ENCODE results near the gene TRABD2B.

DNA sequence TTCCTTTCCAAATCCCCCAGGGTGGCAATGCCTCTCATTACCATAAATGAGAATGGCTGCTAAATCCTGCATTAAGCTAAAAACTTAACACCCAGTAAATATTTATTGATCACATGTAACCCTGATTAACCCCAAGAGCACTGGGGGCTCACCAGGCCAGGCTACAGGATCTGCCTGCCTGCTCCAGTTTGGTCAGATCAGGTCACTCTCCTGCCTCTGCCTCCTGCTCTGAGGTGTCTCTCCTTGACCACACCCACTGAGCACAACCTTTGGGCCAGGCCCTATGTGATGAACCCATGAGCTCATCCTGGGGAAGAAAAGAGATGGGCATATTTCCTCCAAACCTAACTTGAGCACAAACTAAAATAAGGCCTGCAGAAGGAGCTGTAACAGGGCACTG is 93.5 kb downstream of the TRABD2B start:
- TF ChIP-seq JUN (IDR thresholded peaks at IDR 0.05; ENCODE audit: borderline replicate concordance, insufficient read depth, insufficient read length, low read depth) (no peak), CTCF (IDR thresholded peaks at IDR 0.05; ENCODE audit: extremely low read depth in 1 of 2, insufficient read depth in 1 of 2, low read depth in 1 of 2, low read length in 2 of 2) (no peak), POLR2A (IDR thresholded peaks at IDR 0.05; ENCODE audit: low read depth, low read length) (no peak), EZH2 (IDR thresholded peaks at IDR 0.05; ENCODE audit: borderline replicate concordance, low read depth, low read length, severe bottlenecking) (no peak)
